K562 (cell line): ENCODE results near the gene ORMDL3. TPM values are rescaled to one million over a fixed set of nuclear protein-coding genes. Genes with fewer than 3 reads are reported as not detected.

Experiments used
- C11orf30 ChIP-seq: fragments of 450-650 bp; IDR thresholded peaks from 2 replicates; pipeline ENCODE4 v1.6.1; 2016; ENCODE audit warnings: low read depth, mild to moderate bottlenecking
- GATAD2B ChIP-seq: fragments of 450-650 bp; IDR thresholded peaks from 2 replicates; pipeline ENCODE4 v1.6.1; 2017; ENCODE audit warnings: mild to moderate bottlenecking, borderline replicate concordance
- NCOA1 ChIP-seq: fragments of 450-650 bp; IDR thresholded peaks from 2 replicates; pipeline ENCODE4 v1.6.1; 2016; ENCODE audit warnings: low read depth
- PRPF4 ChIP-seq: fragments of 200-400 bp; formaldehyde crosslinking; IDR thresholded peaks from one replicate; pipeline ENCODE4 v1.6.1; 2017; ENCODE audit warnings: low read length, low read depth, mild to moderate bottlenecking; ENCODE audit not compliant: insufficient read depth, poor library complexity, severe bottlenecking
- SRSF1 ChIP-seq: fragments of 200-400 bp; formaldehyde crosslinking; IDR thresholded peaks from 2 replicates; pipeline ENCODE4 v1.6.1; 2017; ENCODE audit warnings: mild to moderate bottlenecking, low read depth, low read length, moderate library complexity
- YBX1 ChIP-seq: fragments of 450-650 bp; IDR thresholded peaks from 2 replicates; pipeline ENCODE4 v1.7.1; 2016; ENCODE audit warnings: mild to moderate bottlenecking
- ZC3H8 ChIP-seq: fragments of 450-650 bp; IDR thresholded peaks from 2 replicates; pipeline ENCODE4 v1.6.1; 2017
- ZNF175 ChIP-seq: fragments of 200-800 bp; sonication (Bioruptor generic); IDR thresholded peaks from 2 replicates; pipeline ENCODE4 v1.6.1; 2016; ENCODE audit warnings: low read depth, mild to moderate bottlenecking, missing genetic modification characterization, missing compliant biosample characterization
- ZNF77 ChIP-seq: fragments of 250-450 bp; sonication (Bioruptor Pico); IDR thresholded peaks from 2 replicates; pipeline ENCODE4 v1.5.0; 2020
- polyA plus RNA-seq, 8 experiments: library from polyadenylated mRNA; depleted of rRNA in 4 of 8; stranded (reverse) in 5 of 8; unstranded in 3 of 8; fragments of >200 nt; fragmentation: Nextera tagmentation in 2 of 8; fragmentation: Illumina TruSeq in 1 of 8; extraction: Ambion mirVana in 2 of 8; extraction: Trizol in 1 of 8; gene quantifications; 2 replicates each; pipeline versions ENCODE4 v1.2.1 to v1.2.3, GENCODE V29; 2011 to 2014; ENCODE audit warnings: inconsistent platforms in 1 of 8, missing spikeins in 1 of 8
- total RNA-seq, 7 experiments: library from RNA; depleted of rRNA in 6 of 7; stranded (reverse); fragments of >200 nt in 6 of 7; fragmentation: Illumina TruSeq in 2 of 7; extraction: Trizol in 2 of 7; gene quantifications; 2 replicates each; pipeline versions ENCODE4 v1.2.1 to v1.2.3, GENCODE V29; 2011 to 2021; ENCODE audit warnings: low replicate concordance in 1 of 7
- TF ChIP-seq, protein P1 (sequence below): fragments of 250-450 bp; sonication (Bioruptor Pico); IDR thresholded peaks from 2 replicates; pipeline ENCODE4 v1.5.0; 2021
- TF ChIP-seq, protein P2 (sequence below): fragments of 250-450 bp; sonication (Bioruptor Pico); IDR thresholded peaks from 2 replicates; pipeline ENCODE4 v1.8.0; 2021; ENCODE audit warnings: moderate library complexity, mild to moderate bottlenecking, inconsistent platforms
- TF ChIP-seq, protein P3 (sequence below): sonication (generic); formaldehyde crosslinking; IDR thresholded peaks from 2 replicates; pipeline ENCODE4 v1.8.0; 2022; ENCODE audit warnings: missing genetic modification reagents, mild to moderate bottlenecking, moderate library complexity, borderline replicate concordance
- TF ChIP-seq, protein P4 (sequence below), 2 experiments: fragments of 450-650 bp; formaldehyde crosslinking in 1 of 2; IDR thresholded peaks; 2 replicates each; pipeline versions ENCODE4 v1.4.0 to v1.6.1; 2014 to 2020; ENCODE audit warnings: mild to moderate bottlenecking in 2 of 2, borderline replicate concordance in 1 of 2, low read depth in 1 of 2
- TF ChIP-seq, protein P5 (sequence below): fragments of 450-650 bp; formaldehyde crosslinking; IDR thresholded peaks from 2 replicates; pipeline ENCODE4 v1.4.0; 2020; ENCODE audit warnings: mild to moderate bottlenecking, moderate library complexity
- TF ChIP-seq, protein P6 (sequence below), 2 experiments: IDR thresholded peaks; 2 replicates each; pipeline ENCODE4 v1.6.1; 2012; ENCODE audit warnings: improper control_type of control experiment in 2 of 2, low read depth in 2 of 2, low read length in 2 of 2, borderline replicate concordance in 1 of 2

The ORMDL3 gene
- total and polyA plus RNA-seq, 9 of the 15 experiments (the other 6 are each of a cell fraction or from before 2014, with no cell fraction given), result 2.7 to 57.4 (median 27.1) TPM

DNA sequence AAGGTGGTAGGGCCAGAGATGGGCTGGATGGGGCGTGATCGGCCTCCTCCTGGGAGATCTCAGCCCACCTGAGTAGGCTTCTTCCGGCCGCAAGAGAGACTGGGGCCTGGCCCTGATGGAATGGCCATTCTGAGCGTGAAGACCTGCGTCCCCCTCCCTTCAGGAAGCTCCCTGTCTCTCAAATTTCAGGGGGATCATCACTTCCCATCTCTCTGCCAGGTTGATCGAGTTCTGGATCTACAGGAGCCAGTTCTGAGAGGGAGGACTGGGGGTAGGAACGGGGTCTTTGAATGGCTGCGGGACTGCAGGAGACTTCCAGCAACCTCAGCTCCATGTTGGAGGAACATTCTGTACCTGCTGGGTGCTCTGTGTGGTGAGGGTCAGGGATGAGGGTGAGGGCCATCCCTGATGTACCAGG lies 26.1 kb upstream of the ORMDL3 start (continued):
- TF ChIP-seq, protein P1, sequence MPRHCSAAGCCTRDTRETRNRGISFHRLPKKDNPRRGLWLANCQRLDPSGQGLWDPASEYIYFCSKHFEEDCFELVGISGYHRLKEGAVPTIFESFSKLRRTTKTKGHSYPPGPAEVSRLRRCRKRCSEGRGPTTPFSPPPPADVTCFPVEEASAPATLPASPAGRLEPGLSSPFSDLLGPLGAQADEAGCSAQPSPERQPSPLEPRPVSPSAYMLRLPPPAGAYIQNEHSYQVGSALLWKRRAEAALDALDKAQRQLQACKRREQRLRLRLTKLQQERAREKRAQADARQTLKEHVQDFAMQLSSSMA (CRISPR knock-in tag), result no peak
- TF ChIP-seq, protein P2, sequence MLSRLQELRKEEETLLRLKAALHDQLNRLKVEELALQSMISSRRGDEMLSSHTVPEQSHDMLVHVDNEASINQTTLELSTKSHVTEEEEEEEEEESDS, result no peak
- TF ChIP-seq, protein P3, sequence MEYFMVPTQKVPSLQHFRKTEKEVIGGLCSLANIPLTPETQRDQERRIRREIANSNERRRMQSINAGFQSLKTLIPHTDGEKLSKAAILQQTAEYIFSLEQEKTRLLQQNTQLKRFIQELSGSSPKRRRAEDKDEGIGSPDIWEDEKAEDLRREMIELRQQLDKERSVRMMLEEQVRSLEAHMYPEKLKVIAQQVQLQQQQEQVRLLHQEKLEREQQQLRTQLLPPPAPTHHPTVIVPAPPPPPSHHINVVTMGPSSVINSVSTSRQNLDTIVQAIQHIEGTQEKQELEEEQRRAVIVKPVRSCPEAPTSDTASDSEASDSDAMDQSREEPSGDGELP (CRISPR knock-in tag), result 0 out of 2 replicates have a peak, but pooled peaks have one; percentile 19
- TF ChIP-seq NCOA1, result no peak
- no peak for TF ChIP-seq GATAD2B
- TF ChIP-seq PRPF4, result no peak
- TF ChIP-seq ZNF77 (CRISPR knock-in tag), result no peak
- TF ChIP-seq YBX1, result no peak
- TF ChIP-seq, protein P4, sequence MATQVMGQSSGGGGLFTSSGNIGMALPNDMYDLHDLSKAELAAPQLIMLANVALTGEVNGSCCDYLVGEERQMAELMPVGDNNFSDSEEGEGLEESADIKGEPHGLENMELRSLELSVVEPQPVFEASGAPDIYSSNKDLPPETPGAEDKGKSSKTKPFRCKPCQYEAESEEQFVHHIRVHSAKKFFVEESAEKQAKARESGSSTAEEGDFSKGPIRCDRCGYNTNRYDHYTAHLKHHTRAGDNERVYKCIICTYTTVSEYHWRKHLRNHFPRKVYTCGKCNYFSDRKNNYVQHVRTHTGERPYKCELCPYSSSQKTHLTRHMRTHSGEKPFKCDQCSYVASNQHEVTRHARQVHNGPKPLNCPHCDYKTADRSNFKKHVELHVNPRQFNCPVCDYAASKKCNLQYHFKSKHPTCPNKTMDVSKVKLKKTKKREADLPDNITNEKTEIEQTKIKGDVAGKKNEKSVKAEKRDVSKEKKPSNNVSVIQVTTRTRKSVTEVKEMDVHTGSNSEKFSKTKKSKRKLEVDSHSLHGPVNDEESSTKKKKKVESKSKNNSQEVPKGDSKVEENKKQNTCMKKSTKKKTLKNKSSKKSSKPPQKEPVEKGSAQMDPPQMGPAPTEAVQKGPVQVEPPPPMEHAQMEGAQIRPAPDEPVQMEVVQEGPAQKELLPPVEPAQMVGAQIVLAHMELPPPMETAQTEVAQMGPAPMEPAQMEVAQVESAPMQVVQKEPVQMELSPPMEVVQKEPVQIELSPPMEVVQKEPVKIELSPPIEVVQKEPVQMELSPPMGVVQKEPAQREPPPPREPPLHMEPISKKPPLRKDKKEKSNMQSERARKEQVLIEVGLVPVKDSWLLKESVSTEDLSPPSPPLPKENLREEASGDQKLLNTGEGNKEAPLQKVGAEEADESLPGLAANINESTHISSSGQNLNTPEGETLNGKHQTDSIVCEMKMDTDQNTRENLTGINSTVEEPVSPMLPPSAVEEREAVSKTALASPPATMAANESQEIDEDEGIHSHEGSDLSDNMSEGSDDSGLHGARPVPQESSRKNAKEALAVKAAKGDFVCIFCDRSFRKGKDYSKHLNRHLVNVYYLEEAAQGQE (IDR thresholded peaks at IDR 0.05; ENCODE audit: borderline replicate concordance), result no peak
- TF ChIP-seq, protein P4 (CRISPR knock-in tag; IDR thresholded peaks at IDR 0.05; ENCODE audit: low read depth), result no peak
- TF ChIP-seq, protein P5, sequence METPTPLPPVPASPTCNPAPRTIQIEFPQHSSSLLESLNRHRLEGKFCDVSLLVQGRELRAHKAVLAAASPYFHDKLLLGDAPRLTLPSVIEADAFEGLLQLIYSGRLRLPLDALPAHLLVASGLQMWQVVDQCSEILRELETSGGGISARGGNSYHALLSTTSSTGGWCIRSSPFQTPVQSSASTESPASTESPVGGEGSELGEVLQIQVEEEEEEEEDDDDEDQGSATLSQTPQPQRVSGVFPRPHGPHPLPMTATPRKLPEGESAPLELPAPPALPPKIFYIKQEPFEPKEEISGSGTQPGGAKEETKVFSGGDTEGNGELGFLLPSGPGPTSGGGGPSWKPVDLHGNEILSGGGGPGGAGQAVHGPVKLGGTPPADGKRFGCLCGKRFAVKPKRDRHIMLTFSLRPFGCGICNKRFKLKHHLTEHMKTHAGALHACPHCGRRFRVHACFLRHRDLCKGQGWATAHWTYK, result no peak
- TF ChIP-seq ZC3H8, result no peak
- no peak for TF ChIP-seq SRSF1
- TF ChIP-seq, protein P6, sequence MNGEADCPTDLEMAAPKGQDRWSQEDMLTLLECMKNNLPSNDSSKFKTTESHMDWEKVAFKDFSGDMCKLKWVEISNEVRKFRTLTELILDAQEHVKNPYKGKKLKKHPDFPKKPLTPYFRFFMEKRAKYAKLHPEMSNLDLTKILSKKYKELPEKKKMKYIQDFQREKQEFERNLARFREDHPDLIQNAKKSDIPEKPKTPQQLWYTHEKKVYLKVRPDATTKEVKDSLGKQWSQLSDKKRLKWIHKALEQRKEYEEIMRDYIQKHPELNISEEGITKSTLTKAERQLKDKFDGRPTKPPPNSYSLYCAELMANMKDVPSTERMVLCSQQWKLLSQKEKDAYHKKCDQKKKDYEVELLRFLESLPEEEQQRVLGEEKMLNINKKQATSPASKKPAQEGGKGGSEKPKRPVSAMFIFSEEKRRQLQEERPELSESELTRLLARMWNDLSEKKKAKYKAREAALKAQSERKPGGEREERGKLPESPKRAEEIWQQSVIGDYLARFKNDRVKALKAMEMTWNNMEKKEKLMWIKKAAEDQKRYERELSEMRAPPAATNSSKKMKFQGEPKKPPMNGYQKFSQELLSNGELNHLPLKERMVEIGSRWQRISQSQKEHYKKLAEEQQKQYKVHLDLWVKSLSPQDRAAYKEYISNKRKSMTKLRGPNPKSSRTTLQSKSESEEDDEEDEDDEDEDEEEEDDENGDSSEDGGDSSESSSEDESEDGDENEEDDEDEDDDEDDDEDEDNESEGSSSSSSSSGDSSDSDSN (IDR thresholded peaks at IDR 0.05; ENCODE audit: borderline replicate concordance in 1 of 2, low read depth in 2 of 2, low read length in 2 of 2), result no peak
- no peak for TF ChIP-seq ZNF175 (CRISPR knock-in tag)
- no peak for TF ChIP-seq C11orf30
